Motor neuron (in vitro differentiated cells): ENCODE results near the gene PIWIL1. TPM values are rescaled to one million over a fixed set of nuclear protein-coding genes. Genes with fewer than 3 reads are reported as not detected.

Experiments
- ATAC-seq, 8 experiments: fragments of 200-7000 bp; cut with Tn5 transposase; replicated peaks in 6 of 8; 2 replicates each; pipeline ENCODE4 v1.8.0; 2021; ENCODE audit warnings: mild to moderate bottlenecking in 8 of 8, moderate library complexity in 8 of 8
- H3K27ac ChIP-seq, 2 donors: fragments of 250-450 bp; sonication (Bioruptor Pico); 2 replicates each; pipeline ENCODE4 v1.9.0; 2021; ENCODE audit warnings: antibody characterized with exemption in 2 of 2, mild to moderate bottlenecking in 2 of 2, moderate library complexity in 1 of 2
- H3K4me1 ChIP-seq, 2 donors: fragments of 250-450 bp; sonication (Bioruptor Pico); replicated peaks in 1 of 2; 2 replicates each; pipeline ENCODE4 v1.6.1; 2021; ENCODE audit warnings: antibody characterized with exemption in 2 of 2, mild to moderate bottlenecking in 2 of 2, moderate library complexity in 1 of 2
- H3K4me3 ChIP-seq, 5 donors: fragments of 250-450 bp; sonication (Bioruptor Pico); 2 replicates each; pipeline ENCODE4 v1.9.0; 2021; ENCODE audit warnings: antibody characterized with exemption in 5 of 5, mild to moderate bottlenecking in 5 of 5, moderate library complexity in 4 of 5
- WGBS, 10 experiments: fragments of 450-650 bp; shearing (Covaris generic); methylation state at CpG; one replicate each; pipeline ENCODE4 v1.0.0; 2022; 5-methylcytosine and 5-hydroxymethylcytosine counted together
- in situ Hi-C, 9 experiments: fragments of 400-800 bp; cut with MboI; loops; one replicate each; pipeline ENCODE4 v1.15.0; 2021; ENCODE audit warnings: low sequenced_read_pairs in 9 of 9, low pct_unique_long_range_greater_than_20kb in 2 of 9; ENCODE audit not compliant: unreplicated experiment in 9 of 9
- total RNA-seq, 8 experiments: library from RNA; unstranded; fragments of 300-600 nt; gene quantifications; 2 replicates each; pipeline versions ENCODE4 v1.2.3 to v1.2.4, GENCODE V29; 2022

The PIWIL1 gene
- total RNA-seq, 8 experiments from 2014 or later = 0.57 TPM; not detected in 7

- H3K4me3 ChIP-seq = no peak overlapping the region
- no peak for ATAC-seq
- in situ Hi-C loops = no loop called here
- no peaks in the 10 kb centered on the region for H3K4me1 ChIP-seq
- no peak overlapping the region for H3K27ac ChIP-seq
- WGBS, 10 experiments = 0 to 85% (median 20%) methylated on average over 1 to 2 of the region's 2 CpGs; no CpG with 5 or more reads in 3 of the 10 experiments
These were observed 59.0 kb downstream of the PIWIL1 start for GRCh38 chr12:130396667-130397066.

GRCh38 chr12:130398100-130398848 lies 60.6 kb downstream of the PIWIL1 start:
- no peak overlapping the region for H3K4me3 ChIP-seq
- peak in 1 of 8 experiments; percentile 81 for ATAC-seq
- no peaks in the 10 kb centered on the region for H3K4me1 ChIP-seq
- 3 to 88% (median 37%) methylated on average over 3 to 12 of the region's 12 CpGs; no CpG with 5 or more reads in 1 of the 10 experiments for WGBS, 10 experiments
- in situ Hi-C loops = no loop called here
- H3K27ac ChIP-seq = no peak overlapping the region

GRCh38 chr12:130401703-130402102 lies 64.0 kb downstream of the PIWIL1 start:
- Histone ChIP-seq H3K27ac (no peak overlapping the region), H3K4me3 (no peak overlapping the region), H3K4me1 (no peaks in the 10 kb centered on the region)
- WGBS, 10 experiments = 0 to 67% (median 40%) methylated on average over 1 to 4 of the region's 6 CpGs; no CpG with 5 or more reads in 5 of the 10 experiments
- in situ Hi-C loops = loop anchor here in 1 of 9 experiments (25.0 kb wide), 1 partner anchor 336 kb away; no protein-coding TSS in a partner anchor
- ATAC-seq = peak in 4 of 8 experiments; percentile 63 to 84 (median 82)

- no peak overlapping the region for H3K4me3 ChIP-seq
- ATAC-seq = peak in 1 of 8 experiments; percentile 49
- WGBS, 10 experiments = 26 to 100% (median 64%) methylated on average over 1 to 4 of the region's 7 CpGs; no CpG with 5 or more reads in 6 of the 10 experiments
- no peak overlapping the region for H3K27ac ChIP-seq
- H3K4me1 ChIP-seq = no peaks in the 10 kb centered on the region
- in situ Hi-C loops = loop anchor here in 1 of 9 experiments (25.0 kb wide), 1 partner anchor 332 kb away; no protein-coding TSS in a partner anchor
These were observed 67.6 kb downstream of the PIWIL1 start for GRCh38 chr12:130405332-130405731.

GRCh38 chr12:130412384-130412783 lies 74.7 kb downstream of the PIWIL1 start:
- in situ Hi-C loops = loop anchor here in 1 of 9 experiments (25.0 kb wide), 1 partner anchor 325 kb away; no protein-coding TSS in a partner anchor
- 42 to 100% (median 80%) methylated on average over 2 to 6 of the region's 8 CpGs; no CpG with 5 or more reads in 2 of the 10 experiments for WGBS, 10 experiments
- Histone ChIP-seq H3K4me1 (no peaks in the 10 kb centered on the region), H3K4me3 (no peak overlapping the region), H3K27ac (no peak overlapping the region)
- ATAC-seq = no peak

GRCh38 chr12:130413909-130414308 lies 76.2 kb downstream of the PIWIL1 start:
- in situ Hi-C loops = loop anchor here in 1 of 9 experiments (25.0 kb wide), 1 partner anchor 323 kb away; no protein-coding TSS in a partner anchor
- Histone ChIP-seq H3K4me3 (no peak overlapping the region), H3K4me1 (no peaks in the 10 kb centered on the region), H3K27ac (no peak overlapping the region)
- no peak for ATAC-seq
- WGBS, 10 experiments = 20 to 100% (median 78%) methylated on average over 1 to 14 of the region's 18 CpGs; no CpG with 5 or more reads in 2 of the 10 experiments

GRCh38 chr12:130414381-130414780 lies 76.7 kb downstream of the PIWIL1 start:
- H3K27ac ChIP-seq = no peak overlapping the region
- no peaks in the 10 kb centered on the region for H3K4me1 ChIP-seq
- no peak overlapping the region for H3K4me3 ChIP-seq
- 0 to 100% (median 71%) methylated on average over 1 to 6 of the region's 7 CpGs; no CpG with 5 or more reads in 3 of the 10 experiments for WGBS, 10 experiments
- ATAC-seq = no peak
- in situ Hi-C loops = loop anchor here in 1 of 9 experiments (25.0 kb wide), 1 partner anchor 323 kb away; no protein-coding TSS in a partner anchor

- Histone ChIP-seq H3K4me3 (no peak overlapping the region), H3K4me1 (no peaks in the 10 kb centered on the region), H3K27ac (no peak overlapping the region)
- WGBS, 10 experiments = 27 to 100% (median 78%) methylated on average over 1 to 3 of the region's 3 CpGs; no CpG with 5 or more reads in 3 of the 10 experiments
- in situ Hi-C loops = loop anchor here in 1 of 9 experiments (25.0 kb wide), 1 partner anchor 319 kb away; no protein-coding TSS in a partner anchor
- ATAC-seq = no peak
These were observed 80.6 kb downstream of the PIWIL1 start for GRCh38 chr12:130418251-130418650.

GRCh38 chr12:130419116-130419515 lies 81.4 kb downstream of the PIWIL1 start:
- WGBS, 10 experiments = 0 to 79% (median 39%) methylated on average over 1 to 5 of the region's 6 CpGs; no CpG with 5 or more reads in 3 of the 10 experiments
- Histone ChIP-seq H3K4me1 (no peaks in the 10 kb centered on the region), H3K4me3 (no peak overlapping the region), H3K27ac (no peak overlapping the region)
- ATAC-seq = no peak
- in situ Hi-C loops = loop anchor here in 1 of 9 experiments (25.0 kb wide), 1 partner anchor 318 kb away; no protein-coding TSS in a partner anchor

- in situ Hi-C loops = loop anchor here in 1 of 9 experiments (25.0 kb wide), 1 partner anchor 317 kb away; no protein-coding TSS in a partner anchor
- 20 to 92% (median 66%) methylated on average over 2 to 4 of the region's 4 CpGs; no CpG with 5 or more reads in 2 of the 10 experiments for WGBS, 10 experiments
- Histone ChIP-seq H3K27ac (no peak overlapping the region), H3K4me1 (no peaks in the 10 kb centered on the region), H3K4me3 (no peak overlapping the region)
- no peak for ATAC-seq
These were observed 82.4 kb downstream of the PIWIL1 start for GRCh38 chr12:130420071-130420470.

- ATAC-seq = no peak
- 0 to 94% (median 47%) methylated on average over 1 to 4 of the region's 6 CpGs; no CpG with 5 or more reads in 6 of the 10 experiments for WGBS, 10 experiments
- no peaks in the 10 kb centered on the region for H3K4me1 ChIP-seq
- H3K4me3 ChIP-seq = no peak overlapping the region
- no peak overlapping the region for H3K27ac ChIP-seq
- in situ Hi-C loops = loop anchor here in 1 of 9 experiments (25.0 kb wide), 1 partner anchor 315 kb away; no protein-coding TSS in a partner anchor
These were observed 84.2 kb downstream of the PIWIL1 start for GRCh38 chr12:130421896-130422295.
